MM.1S (cell line): ENCODE data around the gene CARMIL1.

Source experiments
- DNase-seq: peaks from one replicate; pipeline ENCODE4 v3.0.0-alpha.2; 2015
- H2AFZ ChIP-seq: fragments of 300-600 bp; sonication (generic); 2 replicates; pipeline ENCODE4 v1.6.0; 2016; ENCODE audit warnings: antibody characterized with exemption, low read length
- H3F3A ChIP-seq: fragments of 300-600 bp; sonication (generic); 2 replicates; pipeline ENCODE4 v1.6.1; 2016; ENCODE audit warnings: mild to moderate bottlenecking, antibody characterized with exemption, low read length, moderate library complexity, mixed read lengths; ENCODE audit not compliant: insufficient read depth
- H3K27ac ChIP-seq: fragments of 300-600 bp; sonication (generic); 2 replicates; pipeline ENCODE4 v1.5.1; 2016; ENCODE audit warnings: mild to moderate bottlenecking, low read length
- H3K27me3 ChIP-seq: fragments of 300-600 bp; sonication (generic); replicated peaks from 2 replicates; pipeline ENCODE4 v1.6.0; 2016; ENCODE audit warnings: low read length; ENCODE audit not compliant: insufficient read depth
- H3K36me3 ChIP-seq: fragments of 300-600 bp; sonication (generic); replicated peaks from 2 replicates; pipeline ENCODE4 v1.6.1; 2016; ENCODE audit warnings: mild to moderate bottlenecking, low read length, mixed read lengths; ENCODE audit not compliant: insufficient read depth
- H3K4me1 ChIP-seq: fragments of 300-600 bp; sonication (generic); 2 replicates; pipeline ENCODE4 v1.6.1; 2016; ENCODE audit warnings: low read length, mixed read lengths
- H3K4me2 ChIP-seq: fragments of 300-600 bp; sonication (generic); 2 replicates; pipeline ENCODE4 v1.6.0; 2016; ENCODE audit warnings: low read depth, low read length
- H3K4me3 ChIP-seq: fragments of 300-600 bp; sonication (generic); 2 replicates; pipeline ENCODE4 v1.5.1; 2016; ENCODE audit warnings: low read length, mixed read lengths
- H3K79me2 ChIP-seq: fragments of 300-600 bp; sonication (generic); 2 replicates; pipeline ENCODE4 v1.6.1; 2016; ENCODE audit warnings: mixed run types, low read length, mixed read lengths
- H3K9ac ChIP-seq: fragments of 300-600 bp; sonication (generic); 2 replicates; pipeline ENCODE4 v1.6.1; 2016; ENCODE audit warnings: low read length, mixed read lengths
- H3K9me2 ChIP-seq: fragments of 300-600 bp; sonication (generic); replicated peaks from 2 replicates; pipeline ENCODE4 v1.6.1; 2016; ENCODE audit warnings: mild to moderate bottlenecking, low read length, mixed read lengths; ENCODE audit not compliant: insufficient read depth
- H3K9me3 ChIP-seq: fragments of 300-600 bp; sonication (generic); replicated peaks from 2 replicates; pipeline ENCODE4 v1.6.1; 2016; ENCODE audit warnings: mild to moderate bottlenecking, low read length, mixed read lengths; ENCODE audit not compliant: insufficient read depth
- H4K20me1 ChIP-seq: fragments of 300-600 bp; sonication (generic); 2 replicates; pipeline ENCODE4 v1.6.1; 2016; ENCODE audit warnings: mild to moderate bottlenecking, low read length, moderate library complexity, mixed read lengths; ENCODE audit not compliant: insufficient read depth
- CTCF ChIP-seq: fragments of 300-600 bp; sonication (generic); IDR thresholded peaks from 2 replicates; pipeline ENCODE4 v1.5.1; 2016; ENCODE audit warnings: antibody characterized with exemption, low read length, mixed read lengths
- EZH2 ChIP-seq: fragments of 300-600 bp; sonication (generic); optimal IDR thresholded peaks from 2 replicates; pipeline ENCODE3; 2017; ENCODE audit warnings: low read depth, mild to moderate bottlenecking, antibody characterized with exemption, low read length, mixed read lengths
- EZH2phosphoT487 ChIP-seq: fragments of 300-600 bp; sonication (generic); IDR thresholded peaks from 2 replicates; pipeline ENCODE4 v1.6.1; 2018; ENCODE audit warnings: antibody characterized with exemption, low read length

Gene CARMIL1

GRCh38 chr6:25508051-25508450 is 228.9 kb downstream of the CARMIL1 start:
- H3K9me2 ChIP-seq = no peaks in the 10 kb centered on the region
- DNase-seq = no peak
- H4K20me1 ChIP-seq = no peaks in the 10 kb centered on the region
- H2AFZ ChIP-seq = no peak overlapping the region
- no peaks in the 10 kb centered on the region for H3K79me2 ChIP-seq
- no peaks in the 10 kb centered on the region for H3K9me3 ChIP-seq
- no peak overlapping the region for H3K27ac ChIP-seq
- no peaks in the 10 kb centered on the region for H3K36me3 ChIP-seq
- no peaks in the 10 kb centered on the region for H3K4me1 ChIP-seq
- H3F3A ChIP-seq = no peaks in the 10 kb centered on the region
- H3K4me2 ChIP-seq = no peak overlapping the region
- TF ChIP-seq CTCF (no peak), EZH2 (no peak), EZH2phosphoT487 (no peak)
- H3K4me3 ChIP-seq = no peak overlapping the region
- no peaks in the 10 kb centered on the region for H3K27me3 ChIP-seq
- H3K9ac ChIP-seq = no peak overlapping the region

- TF ChIP-seq EZH2 (no peak), EZH2phosphoT487 (no peak), CTCF (no peak)
- no peak overlapping the region for H2AFZ ChIP-seq
- H3K9me2 ChIP-seq = no peaks in the 10 kb centered on the region
- no peaks in the 10 kb centered on the region; the same call in 1 of the 2 replicates for H3K36me3 ChIP-seq
- H3F3A ChIP-seq = no peaks in the 10 kb centered on the region
- no peak overlapping the region for H3K9ac ChIP-seq
- no peak for DNase-seq
- no peak overlapping the region for H3K4me2 ChIP-seq
- no peak overlapping the region for H3K27ac ChIP-seq
- no peak overlapping the region for H3K4me3 ChIP-seq
- H3K27me3 ChIP-seq = no peaks in the 10 kb centered on the region
- no peaks in the 10 kb centered on the region for H3K79me2 ChIP-seq
- H3K4me1 ChIP-seq = no peaks in the 10 kb centered on the region
- H4K20me1 ChIP-seq = no peaks in the 10 kb centered on the region
- H3K9me3 ChIP-seq = no peaks in the 10 kb centered on the region
Measured at GRCh38 chr6:25511376-25511775, 232.2 kb downstream of the CARMIL1 start.

GRCh38 chr6:25512560-25512959 is 233.4 kb downstream of the CARMIL1 start:
- Histone ChIP-seq H3K4me1 (no peaks in the 10 kb centered on the region), H3K27ac (no peak overlapping the region), H3K9me2 (no peaks in the 10 kb centered on the region), H4K20me1 (no peaks in the 10 kb centered on the region), H3K4me2 (no peak overlapping the region), H3K4me3 (no peak overlapping the region), H3K27me3 (no peaks in the 10 kb centered on the region), H3K9me3 (no peaks in the 10 kb centered on the region), H3K79me2 (no peaks in the 10 kb centered on the region), H3F3A (no peaks in the 10 kb centered on the region), H3K9ac (no peak overlapping the region), H2AFZ (no peak overlapping the region), H3K36me3 (no peaks in the 10 kb centered on the region; the same call in 1 of the 2 replicates)
- DNase-seq = no peak
- TF ChIP-seq EZH2phosphoT487 = no peak
- TF ChIP-seq EZH2 = no peak
- TF ChIP-seq CTCF = no peak

GRCh38 chr6:25519856-25520255 is 240.7 kb downstream of the CARMIL1 start:
- H3K9me2 ChIP-seq = no peaks in the 10 kb centered on the region
- no peak for DNase-seq
- H3F3A ChIP-seq = no peaks in the 10 kb centered on the region
- no peak overlapping the region for H3K4me3 ChIP-seq
- H3K4me2 ChIP-seq = no peak overlapping the region
- H3K9ac ChIP-seq = no peak overlapping the region
- H3K27me3 ChIP-seq = no peaks in the 10 kb centered on the region
- TF ChIP-seq CTCF = no peak
- no peak for TF ChIP-seq EZH2phosphoT487
- no peak for TF ChIP-seq EZH2
- no peaks in the 10 kb centered on the region for H3K9me3 ChIP-seq
- H3K79me2 ChIP-seq = no peaks in the 10 kb centered on the region
- no peaks in the 10 kb centered on the region; the same call in 1 of the 2 replicates for H3K36me3 ChIP-seq
- H3K27ac ChIP-seq = no peak overlapping the region
- no peaks in the 10 kb centered on the region for H4K20me1 ChIP-seq
- no peak overlapping the region for H2AFZ ChIP-seq
- no peaks in the 10 kb centered on the region for H3K4me1 ChIP-seq
